RPMI7951 (cell line): Measurements from ENCODE around the gene GHRH. TPM values are rescaled to one million over a fixed set of nuclear protein-coding genes. Genes with fewer than 3 reads are reported as not detected.
A peak's percentile ranks its signal among the peaks of the same experiment; 100 is the strongest.

ENCODE experiments used
- DNase-seq: peaks from one replicate; pipeline ENCODE4 v3.0.0-alpha.2; 2012; ENCODE audit warnings: low read depth
- total RNA-seq: library from RNA; depleted of rRNA; stranded (reverse); fragments of >200 nt; shearing (Covaris generic); gene quantifications from 2 replicates; pipeline ENCODE4 v1.2.3, GENCODE V29; 2014

The GHRH gene
- total RNA-seq, 1 experiment from 2014 or later, result not detected

- no peak for DNase-seq
Observed at GRCh38 chr20:37238426-37238825, 23.2 kb downstream of the GHRH start.

GRCh38 chr20:37237656-37238055 is 24.0 kb downstream of the GHRH start:
- DNase-seq, result no peak

- no peak for DNase-seq
Observed at GRCh38 chr20:37236462-37236861, 25.2 kb downstream of the GHRH start.

- DNase-seq, result no peak
Observed at GRCh38 chr20:37235065-37235464, 26.5 kb downstream of the GHRH start.

- DNase-seq, result no peak
Observed at GRCh38 chr20:37234254-37234581, 27.4 kb downstream of the GHRH start.

- DNase-seq, result no peak
Observed at GRCh38 chr20:37233548-37234253, 27.9 kb downstream of the GHRH start.

- DNase-seq, result no peak
Observed at GRCh38 chr20:37231947-37232630, 29.5 kb downstream of the GHRH start.

GRCh38 chr20:37230200-37230599 is 31.4 kb downstream of the GHRH start:
- DNase-seq, result no peak

GRCh38 chr20:37229357-37229756 is 32.3 kb downstream of the GHRH start:
- no peak for DNase-seq

GRCh38 chr20:37228656-37229055 is 33.0 kb downstream of the GHRH start:
- DNase-seq, result no peak

- no peak for DNase-seq
Observed at GRCh38 chr20:37228082-37228481, 33.5 kb downstream of the GHRH start.

GRCh38 chr20:37226889-37227288 is 34.7 kb downstream of the GHRH start:
- DNase-seq, result no peak

GRCh38 chr20:37225146-37225545 is 36.5 kb downstream of the GHRH start:
- DNase-seq, result no peak

- DNase-seq, result peak; percentile 84
Observed at GRCh38 chr20:37223053-37223452, 38.6 kb downstream of the GHRH start.

GRCh38 chr20:37222086-37222485 is 39.5 kb downstream of the GHRH start:
- DNase-seq, result no peak

GRCh38 chr20:37220731-37221130 is 40.9 kb downstream of the GHRH start:
- DNase-seq, result no peak

- no peak for DNase-seq
Observed at GRCh38 chr20:37219751-37220668, 41.6 kb downstream of the GHRH start.

GRCh38 chr20:37218976-37219375 is 42.6 kb downstream of the GHRH start:
- no peak for DNase-seq

GRCh38 chr20:37218441-37218840 is 43.2 kb downstream of the GHRH start:
- no peak for DNase-seq

GRCh38 chr20:37209661-37210314 is 51.8 kb downstream of the GHRH start:
- DNase-seq, result no peak

GRCh38 chr20:37209193-37209592 is 52.4 kb downstream of the GHRH start:
- no peak for DNase-seq

- peak; percentile 47 for DNase-seq
Observed at GRCh38 chr20:37207171-37207570, 54.4 kb downstream of the GHRH start.
